ENCODE data around the gene AP1G2.

AP1G2 gene

DNA sequence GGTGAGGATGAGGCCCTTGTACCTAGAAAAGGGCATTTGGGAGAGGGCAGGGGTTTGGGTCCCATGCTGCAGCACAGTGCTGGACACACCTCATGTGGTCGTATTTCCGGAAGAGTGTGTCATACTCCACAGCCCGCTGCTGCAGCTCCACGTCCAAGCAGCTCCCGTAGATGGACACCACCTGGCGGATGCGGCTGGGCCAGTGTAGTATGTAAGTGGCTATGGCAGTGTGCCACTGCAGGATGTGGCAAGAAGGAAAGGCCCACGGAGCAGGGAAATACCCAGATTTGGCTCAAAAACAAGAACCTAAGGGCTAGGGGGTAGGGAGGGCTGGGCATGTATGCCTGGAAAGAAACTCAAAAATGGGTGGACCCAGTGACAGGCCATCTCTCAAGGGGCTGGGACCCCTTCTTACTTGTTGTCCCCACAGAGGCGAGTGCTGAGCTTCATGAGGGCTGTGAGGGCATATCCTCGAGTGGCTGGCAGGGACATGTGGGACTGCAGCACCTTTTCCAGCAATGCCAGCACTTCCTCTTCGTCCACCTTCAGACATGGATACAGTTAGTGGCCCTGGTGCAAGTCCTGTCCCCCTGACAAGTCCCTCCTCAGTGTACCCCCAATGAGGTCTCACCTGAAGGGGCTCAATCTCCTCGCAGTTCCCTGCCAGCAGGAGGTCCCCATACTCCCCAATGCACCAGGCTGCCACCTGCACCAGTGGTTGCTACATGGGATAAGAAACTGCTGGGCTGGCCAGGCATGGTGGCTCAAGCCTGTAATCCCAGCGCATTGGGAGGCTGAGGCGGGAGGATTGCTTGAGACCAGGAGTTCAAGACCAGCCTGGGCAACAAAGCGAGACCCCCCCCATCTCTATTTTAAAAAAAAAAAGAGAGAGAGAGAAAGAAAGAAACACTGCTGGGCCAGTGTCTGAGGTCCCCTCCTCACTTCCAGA, 5.4 kb downstream of the AP1G2 start:
- H3K79me2 ChIP-seq (ENCODE audit: low read length) = peaks cover 28% of the 10 kb centered on the region
- TF ChIP-seq, protein P1, sequence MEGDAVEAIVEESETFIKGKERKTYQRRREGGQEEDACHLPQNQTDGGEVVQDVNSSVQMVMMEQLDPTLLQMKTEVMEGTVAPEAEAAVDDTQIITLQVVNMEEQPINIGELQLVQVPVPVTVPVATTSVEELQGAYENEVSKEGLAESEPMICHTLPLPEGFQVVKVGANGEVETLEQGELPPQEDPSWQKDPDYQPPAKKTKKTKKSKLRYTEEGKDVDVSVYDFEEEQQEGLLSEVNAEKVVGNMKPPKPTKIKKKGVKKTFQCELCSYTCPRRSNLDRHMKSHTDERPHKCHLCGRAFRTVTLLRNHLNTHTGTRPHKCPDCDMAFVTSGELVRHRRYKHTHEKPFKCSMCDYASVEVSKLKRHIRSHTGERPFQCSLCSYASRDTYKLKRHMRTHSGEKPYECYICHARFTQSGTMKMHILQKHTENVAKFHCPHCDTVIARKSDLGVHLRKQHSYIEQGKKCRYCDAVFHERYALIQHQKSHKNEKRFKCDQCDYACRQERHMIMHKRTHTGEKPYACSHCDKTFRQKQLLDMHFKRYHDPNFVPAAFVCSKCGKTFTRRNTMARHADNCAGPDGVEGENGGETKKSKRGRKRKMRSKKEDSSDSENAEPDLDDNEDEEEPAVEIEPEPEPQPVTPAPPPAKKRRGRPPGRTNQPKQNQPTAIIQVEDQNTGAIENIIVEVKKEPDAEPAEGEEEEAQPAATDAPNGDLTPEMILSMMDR (IDR thresholded peaks at IDR 0.05; ENCODE audit: low read depth, low read length) = no peak
- no peak for TF ChIP-seq EZH2phosphoT487 (IDR thresholded peaks at IDR 0.05; ENCODE audit: low read depth)
- no peak overlapping the region for H3K4me2 ChIP-seq (ENCODE audit: low read length)
- H4K20me1 ChIP-seq (ENCODE audit: insufficient read depth, low read length) = no peaks in the 10 kb centered on the region
- H3K27me3 ChIP-seq (ENCODE audit: low read depth, low read length) = no peaks in the 10 kb centered on the region
- H3K9ac ChIP-seq (ENCODE audit: low read length) = no peak overlapping the region
- peaks cover 16% of the 10 kb centered on the region for H3K4me1 ChIP-seq (ENCODE audit: low read length)
- H3K36me3 ChIP-seq (replicated peaks; ENCODE audit: low read depth, low read length) = peaks cover 56% of the 10 kb centered on the region
- no peak overlapping the region for H3K4me3 ChIP-seq (ENCODE audit: low read length)
- no peak overlapping the region for H2AFZ ChIP-seq (ENCODE audit: low read depth, low read length)
- H3K27ac ChIP-seq (ENCODE audit: low read length) = no peak overlapping the region
- H3K9me3 ChIP-seq (ENCODE audit: insufficient read depth, low read length) = no peaks in the 10 kb centered on the region

DNA sequence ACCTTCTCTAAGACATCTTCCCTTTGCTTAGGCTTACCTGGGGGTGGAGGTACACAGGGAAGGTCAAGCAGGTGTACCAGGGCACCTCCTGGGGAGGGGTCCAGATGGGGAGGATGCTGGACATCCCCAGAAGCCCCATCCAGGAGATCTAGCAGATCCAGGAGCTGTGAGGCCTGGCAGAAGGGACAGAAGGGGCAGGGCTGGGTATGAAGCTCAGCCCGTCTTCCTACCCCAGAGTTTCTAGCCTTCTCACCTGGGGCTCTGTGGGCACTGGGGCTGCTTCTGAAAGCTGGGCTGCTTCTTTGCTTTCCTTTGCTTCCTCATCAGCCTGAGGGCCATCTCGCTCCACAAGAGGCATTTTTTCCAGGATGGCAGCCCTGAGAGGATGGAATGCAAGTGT, 6.3 kb downstream of the AP1G2 start:
- H3K9ac ChIP-seq (ENCODE audit: low read length) = no peak overlapping the region
- no peaks in the 10 kb centered on the region for H3K9me3 ChIP-seq (ENCODE audit: insufficient read depth, low read length)
- H3K4me3 ChIP-seq (ENCODE audit: low read length) = no peak overlapping the region
- peaks cover 14% of the 10 kb centered on the region for H3K4me1 ChIP-seq (ENCODE audit: low read length)
- H4K20me1 ChIP-seq (ENCODE audit: insufficient read depth, low read length) = no peaks in the 10 kb centered on the region
- H3K79me2 ChIP-seq (ENCODE audit: low read length) = peaks cover 29% of the 10 kb centered on the region
- no peak overlapping the region for H3K27ac ChIP-seq (ENCODE audit: low read length)
- H3K36me3 ChIP-seq (replicated peaks; ENCODE audit: low read depth, low read length) = peaks cover 56% of the 10 kb centered on the region
- no peak overlapping the region for H3K4me2 ChIP-seq (ENCODE audit: low read length)
- TF ChIP-seq, protein P1 (IDR thresholded peaks at IDR 0.05; ENCODE audit: low read depth, low read length) = no peak
- TF ChIP-seq EZH2phosphoT487 (IDR thresholded peaks at IDR 0.05; ENCODE audit: low read depth) = no peak
- no peak overlapping the region for H2AFZ ChIP-seq (ENCODE audit: low read depth, low read length)
- no peaks in the 10 kb centered on the region for H3K27me3 ChIP-seq (ENCODE audit: low read depth, low read length)

DNA sequence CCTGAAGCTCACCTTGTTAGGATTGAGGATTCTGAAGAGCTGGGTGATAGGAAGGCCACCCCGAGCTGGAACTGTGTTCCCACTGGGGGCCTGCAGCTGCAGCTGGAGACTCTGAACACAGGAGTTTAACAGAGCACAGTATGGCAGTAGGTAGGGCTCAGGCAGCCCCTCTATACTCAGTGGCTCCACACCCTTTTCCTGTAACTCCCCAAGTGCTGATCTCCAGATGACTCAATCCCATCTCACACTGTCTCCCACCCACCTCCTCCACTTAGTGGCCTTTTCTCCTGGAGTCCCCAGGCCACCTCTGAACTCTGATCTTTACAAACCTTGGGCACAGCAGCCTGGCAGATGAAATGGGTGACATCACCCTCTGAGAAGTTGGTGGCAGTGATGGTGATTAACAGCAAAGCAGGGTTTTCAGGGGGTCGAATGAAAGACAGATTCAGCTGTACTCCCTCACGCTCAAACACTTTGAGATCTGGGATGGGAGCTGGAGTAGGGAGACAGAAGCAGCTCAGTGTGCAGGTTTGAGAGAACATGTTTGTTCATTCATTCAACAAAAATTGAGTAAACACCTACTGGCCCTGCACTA, 7.6 kb downstream of the AP1G2 start:
- TF ChIP-seq, protein P1 (IDR thresholded peaks at IDR 0.05; ENCODE audit: low read depth, low read length) = no peak
- TF ChIP-seq EZH2phosphoT487 (IDR thresholded peaks at IDR 0.05; ENCODE audit: low read depth) = no peak
- Histone ChIP-seq H4K20me1 (ENCODE audit: insufficient read depth, low read length) (no peaks in the 10 kb centered on the region), H3K27ac (ENCODE audit: low read length) (no peak overlapping the region), H3K9ac (ENCODE audit: low read length) (no peak overlapping the region), H2AFZ (ENCODE audit: low read depth, low read length) (no peak overlapping the region), H3K4me2 (ENCODE audit: low read length) (no peak overlapping the region), H3K36me3 (replicated peaks; ENCODE audit: low read depth, low read length) (peaks cover 46% of the 10 kb centered on the region), H3K79me2 (ENCODE audit: low read length) (peaks cover 29% of the 10 kb centered on the region), H3K4me3 (ENCODE audit: low read length) (no peak overlapping the region), H3K9me3 (ENCODE audit: insufficient read depth, low read length) (no peaks in the 10 kb centered on the region), H3K27me3 (ENCODE audit: low read depth, low read length) (no peaks in the 10 kb centered on the region), H3K4me1 (ENCODE audit: low read length) (peaks cover 17% of the 10 kb centered on the region)
